Uterus (tissue), 4 donors: ENCODE results near the gene DNAH7. TPM values are rescaled to one million over a fixed set of nuclear protein-coding genes. Genes with fewer than 3 reads are reported as not detected.

ENCODE experiments used
- DNase-seq, 2 donors: peaks; one replicate each; pipeline ENCODE4 v3.0.0-alpha.2; 2019 to 2020
- H3K27ac ChIP-seq, 2 donors: fragments of 200-600 bp; sonication (generic); 1 replicate in 1 of 2; 2 replicates in 1 of 2; pipeline ENCODE4 v1.5.1; 2016 to 2018
- H3K27me3 ChIP-seq, 2 donors: fragments of 200-600 bp; sonication (generic); one replicate each; pipeline ENCODE4 v1.5.1; 2018 to 2019; ENCODE audit warnings: control low read depth in 1 of 2
- H3K36me3 ChIP-seq, 2 donors: fragments of 200-600 bp; sonication (generic); one replicate each; pipeline ENCODE4 v1.5.1; 2019; ENCODE audit warnings: control low read depth in 1 of 2
- H3K4me1 ChIP-seq, 2 donors: fragments of 200-600 bp; sonication (generic); one replicate each; pipeline ENCODE4 v1.5.1; 2018 to 2019; ENCODE audit warnings: control low read depth in 1 of 2
- H3K4me3 ChIP-seq, 2 donors: fragments of 200-600 bp; sonication (generic); 1 replicate in 1 of 2; 2 replicates in 1 of 2; pipeline ENCODE4 v1.5.1; 2018 to 2019; ENCODE audit warnings: mild to moderate bottlenecking in 1 of 2
- H3K9me3 ChIP-seq, 2 donors: fragments of 200-600 bp; sonication (generic); one replicate each; pipeline ENCODE4 v1.5.1; 2019; ENCODE audit warnings: control low read depth in 1 of 2
- CTCF ChIP-seq, 4 experiments: fragments of 200-600 bp in 2 of 4; fragments of 450-650 bp in 2 of 4; sonication (generic) in 2 of 4; IDR thresholded peaks; one replicate each; pipeline ENCODE4 v1.5.1; 2016 to 2019; ENCODE audit warnings: antibody characterized with exemption in 4 of 4, mild to moderate bottlenecking in 2 of 4, moderate library complexity in 1 of 4
- POLR2A ChIP-seq, 2 donors: fragments of 450-650 bp; IDR thresholded peaks; one replicate each; pipeline ENCODE4 v1.6.1; 2016; ENCODE audit warnings: antibody characterized with exemption in 2 of 2, mild to moderate bottlenecking in 1 of 2, moderate library complexity in 1 of 2
- intact Hi-C: fragments of 100-400 bp; cut with DNase I; formaldehyde crosslinking; loops from one replicate; pipeline ENCODE4 v1.15.1; 2023; ENCODE audit warnings: low total_unique reads
- total RNA-seq, 4 donors: library from RNA; depleted of rRNA in 3 of 4; stranded (reverse); fragments of >200 nt in 3 of 4; gene quantifications; one replicate each; pipeline versions ENCODE4 v1.1.0 to v1.2.4, GENCODE V29; 2014 to 2023
- donor health status: DM: yes; HTN: yes; CAD: no.

The DNAH7 gene
- total RNA-seq, 4 donors from 2014 or later = 0.26 to 10.0 (median 1.7) TPM

- DNase-seq = no peak
- no peak for TF ChIP-seq CTCF (IDR thresholded peaks at IDR 0.05)
- Histone ChIP-seq H3K27me3 (no peaks in the 10 kb centered on the region), H3K9me3 (no peaks in the 10 kb centered on the region), H3K4me1 (no peaks in the 10 kb centered on the region), H3K36me3 (no peaks in the 10 kb centered on the region), H3K4me3 (no peak overlapping the region), H3K27ac (no peak overlapping the region)
- intact Hi-C loops = no loop called here
Measured at GRCh38 chr2:195732574-195732973, 336.1 kb downstream of the DNAH7 start.

GRCh38 chr2:195730912-195731311 lies 337.7 kb downstream of the DNAH7 start:
- Histone ChIP-seq H3K4me3 (no peak overlapping the region), H3K27me3 (no peaks in the 10 kb centered on the region), H3K27ac (no peak overlapping the region), H3K4me1 (no peaks in the 10 kb centered on the region), H3K36me3 (no peaks in the 10 kb centered on the region), H3K9me3 (no peaks in the 10 kb centered on the region)
- TF ChIP-seq POLR2A (IDR thresholded peaks at IDR 0.05) = no peak
- no peak for TF ChIP-seq CTCF (IDR thresholded peaks at IDR 0.05)
- intact Hi-C loops = no loop called here
- DNase-seq = no peak

- DNase-seq = no peak
- no peak for TF ChIP-seq POLR2A (IDR thresholded peaks at IDR 0.05)
- no peak for TF ChIP-seq CTCF (IDR thresholded peaks at IDR 0.05)
Measured at GRCh38 chr2:195727106-195727505, 341.5 kb downstream of the DNAH7 start.

GRCh38 chr2:195722075-195722474 lies 346.6 kb downstream of the DNAH7 start:
- Histone ChIP-seq H3K4me3 (no peak overlapping the region), H3K9me3 (no peaks in the 10 kb centered on the region), H3K27ac (no peak overlapping the region), H3K36me3 (no peaks in the 10 kb centered on the region), H3K27me3 (no peaks in the 10 kb centered on the region), H3K4me1 (no peaks in the 10 kb centered on the region)
- intact Hi-C loops = no loop called here
- TF ChIP-seq CTCF (IDR thresholded peaks at IDR 0.05) = no peak
- no peak for TF ChIP-seq POLR2A (IDR thresholded peaks at IDR 0.05)
- no peak for DNase-seq

More at GRCh38 chr2:195727106-195727505, 341.5 kb downstream of the DNAH7 start:
- H3K27ac ChIP-seq = no peak overlapping the region
- H3K4me1 ChIP-seq = no peaks in the 10 kb centered on the region
- H3K9me3 ChIP-seq = no peaks in the 10 kb centered on the region
- no peak overlapping the region for H3K4me3 ChIP-seq
- H3K36me3 ChIP-seq = no peaks in the 10 kb centered on the region
- no peaks in the 10 kb centered on the region for H3K27me3 ChIP-seq
- intact Hi-C loops = no loop called here

- H3K36me3 ChIP-seq = no peaks in the 10 kb centered on the region
- TF ChIP-seq POLR2A (IDR thresholded peaks at IDR 0.05) (no peak), CTCF (IDR thresholded peaks at IDR 0.05) (no peak)
- H3K9me3 ChIP-seq = no peaks in the 10 kb centered on the region
Measured at GRCh38 chr2:195721042-195721441, 347.6 kb downstream of the DNAH7 start.

More at GRCh38 chr2:195721042-195721441, 347.6 kb downstream of the DNAH7 start:
- Histone ChIP-seq H3K4me3 (no peak overlapping the region), H3K27me3 (no peaks in the 10 kb centered on the region), H3K4me1 (no peaks in the 10 kb centered on the region), H3K27ac (no peak overlapping the region)
- no peak for DNase-seq
- intact Hi-C loops = no loop called here
